RWPE1 (cell line): Measurements from ENCODE around the gene MED20.

ENCODE experiments used
- CTCF ChIA-PET: fragments of 350-600 bp; sonication (Branson Sonifier 250); formaldehyde crosslinking; extraction: SDS; loops from one replicate; lab custom pipeline; 2021; lab: Yijun Ruan, JAX
- POLR2A ChIA-PET: fragments of 400-600 bp; formaldehyde crosslinking; extraction: SDS; loops from one replicate; lab custom pipeline; 2020; ENCODE audit warnings: antibody characterized with exemption; ENCODE audit not compliant: low non-redundant PET; lab: Yijun Ruan, JAX
- DNase-seq: peaks from one replicate; pipeline ENCODE4 v3.0.0; 2012; ENCODE audit warnings: low spot score
- H3K27ac ChIP-seq: fragments of 450-650 bp; 2 replicates; pipeline ENCODE4 v1.5.1; 2017
- TF ChIP-seq, protein P1 (sequence below): fragments of 450-650 bp; conservative IDR thresholded peaks from 2 replicates; pipeline ENCODE4 v1.5.1; 2017; ENCODE audit warnings: low read depth, mild to moderate bottlenecking

MED20 gene

DNA sequence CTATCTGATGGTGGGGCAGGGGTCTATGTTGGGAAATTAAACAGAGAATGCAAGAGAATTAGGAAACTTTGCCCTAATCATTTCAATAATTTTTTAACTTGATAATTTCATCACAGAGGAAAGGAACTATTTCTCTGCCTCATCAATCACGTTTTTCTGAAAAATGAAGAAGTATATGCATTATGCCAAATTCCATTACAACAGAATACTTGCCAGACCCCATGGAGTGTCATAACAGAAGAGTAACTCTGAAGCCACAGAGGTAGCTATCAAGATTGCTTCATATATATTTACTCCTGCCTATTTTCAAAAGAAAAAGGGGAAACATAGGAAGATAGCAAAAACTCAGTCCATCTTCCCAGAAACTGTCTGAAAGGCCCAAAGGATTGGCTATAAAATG, 20.1 kb downstream of the MED20 start:
- TF ChIP-seq, protein P1, sequence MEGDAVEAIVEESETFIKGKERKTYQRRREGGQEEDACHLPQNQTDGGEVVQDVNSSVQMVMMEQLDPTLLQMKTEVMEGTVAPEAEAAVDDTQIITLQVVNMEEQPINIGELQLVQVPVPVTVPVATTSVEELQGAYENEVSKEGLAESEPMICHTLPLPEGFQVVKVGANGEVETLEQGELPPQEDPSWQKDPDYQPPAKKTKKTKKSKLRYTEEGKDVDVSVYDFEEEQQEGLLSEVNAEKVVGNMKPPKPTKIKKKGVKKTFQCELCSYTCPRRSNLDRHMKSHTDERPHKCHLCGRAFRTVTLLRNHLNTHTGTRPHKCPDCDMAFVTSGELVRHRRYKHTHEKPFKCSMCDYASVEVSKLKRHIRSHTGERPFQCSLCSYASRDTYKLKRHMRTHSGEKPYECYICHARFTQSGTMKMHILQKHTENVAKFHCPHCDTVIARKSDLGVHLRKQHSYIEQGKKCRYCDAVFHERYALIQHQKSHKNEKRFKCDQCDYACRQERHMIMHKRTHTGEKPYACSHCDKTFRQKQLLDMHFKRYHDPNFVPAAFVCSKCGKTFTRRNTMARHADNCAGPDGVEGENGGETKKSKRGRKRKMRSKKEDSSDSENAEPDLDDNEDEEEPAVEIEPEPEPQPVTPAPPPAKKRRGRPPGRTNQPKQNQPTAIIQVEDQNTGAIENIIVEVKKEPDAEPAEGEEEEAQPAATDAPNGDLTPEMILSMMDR: no peak
- no peak for DNase-seq
- no peak overlapping the region for H3K27ac ChIP-seq
- POLR2A ChIA-PET: no interaction called here
- CTCF ChIA-PET: no interaction called here

DNA sequence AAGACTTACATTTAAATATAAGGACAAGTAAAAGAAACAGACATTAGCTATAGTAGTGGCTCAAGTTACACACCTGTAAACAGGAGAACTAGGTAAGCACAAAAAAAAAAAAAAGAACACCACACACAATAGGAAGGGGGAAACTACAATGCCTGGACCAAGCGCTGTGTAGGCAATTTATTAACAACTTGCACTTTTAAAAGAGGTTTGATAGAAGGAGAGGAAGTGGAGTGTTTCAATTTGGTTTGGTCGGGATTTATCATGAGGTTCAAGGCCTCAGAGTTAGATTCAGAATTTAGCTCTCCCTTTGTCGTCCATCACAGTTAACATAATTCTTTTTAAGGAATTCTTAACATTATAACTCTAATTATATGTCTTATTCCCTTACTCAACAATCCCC, 24.7 kb downstream of the MED20 start:
- no peak overlapping the region for H3K27ac ChIP-seq

DNA sequence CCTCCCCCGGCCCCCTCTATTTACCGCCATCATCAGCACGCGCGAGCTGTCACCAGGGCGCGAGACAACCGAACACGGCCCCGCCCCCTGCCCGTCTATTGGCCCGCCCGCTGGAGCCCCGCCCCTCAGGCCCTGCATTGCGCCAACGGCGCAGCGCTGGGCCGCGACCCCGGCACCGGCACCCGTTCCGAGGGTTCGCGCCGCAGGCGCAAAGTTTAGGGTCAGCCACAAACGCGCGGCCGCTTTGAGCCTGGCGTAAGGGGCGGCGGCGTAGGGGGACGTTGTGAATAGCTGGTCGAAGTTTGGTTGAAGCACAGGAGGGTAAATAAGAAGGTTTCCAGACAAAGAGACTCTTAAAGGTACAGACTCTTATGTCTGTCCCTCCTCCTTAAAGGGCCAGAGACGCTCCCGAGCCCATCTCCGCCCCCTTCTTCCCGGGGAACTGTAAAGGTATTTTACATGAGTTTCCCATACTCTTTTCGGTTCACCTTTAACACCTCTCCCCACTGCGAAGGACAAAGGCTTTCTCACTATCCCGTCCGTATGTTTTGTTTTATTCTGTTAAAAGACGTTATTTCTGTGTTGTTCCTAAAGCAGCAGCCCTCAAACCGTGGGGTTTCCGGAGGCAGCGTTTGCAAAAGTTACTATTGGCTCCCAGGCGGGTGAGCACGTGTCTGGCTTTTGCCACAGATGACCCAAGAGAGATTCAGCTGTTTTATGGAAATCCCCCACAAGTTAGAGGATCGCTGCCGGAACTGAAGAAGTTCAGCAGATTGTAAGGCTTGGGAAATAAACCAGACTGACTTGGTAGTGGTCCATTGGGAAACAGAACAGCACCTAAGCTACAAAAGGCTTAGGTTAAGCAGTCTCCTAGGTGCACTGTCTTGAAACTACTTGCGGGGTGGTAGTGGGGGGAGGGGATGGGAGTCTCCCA, 25.4 kb downstream of the MED20 start, which contains the start of gene USP49:
Gene USP49, minus strand, starts transcription at position 76 of the 934 bp plus-strand sequence. CDS start 88,392 bp downstream, outside the sequence.
- POLR2A ChIA-PET: interaction anchor here (0.6 kb wide), 1 partner anchor 36 kb away, joined by 3 read pairs; no protein-coding TSS in a partner anchor

More for the DNA sequence above, 24.7 kb downstream of the MED20 start:
- DNase-seq: no peak
- TF ChIP-seq, protein P1: no peak
- CTCF ChIA-PET: no interaction called here
- POLR2A ChIA-PET: no interaction called here

DNA sequence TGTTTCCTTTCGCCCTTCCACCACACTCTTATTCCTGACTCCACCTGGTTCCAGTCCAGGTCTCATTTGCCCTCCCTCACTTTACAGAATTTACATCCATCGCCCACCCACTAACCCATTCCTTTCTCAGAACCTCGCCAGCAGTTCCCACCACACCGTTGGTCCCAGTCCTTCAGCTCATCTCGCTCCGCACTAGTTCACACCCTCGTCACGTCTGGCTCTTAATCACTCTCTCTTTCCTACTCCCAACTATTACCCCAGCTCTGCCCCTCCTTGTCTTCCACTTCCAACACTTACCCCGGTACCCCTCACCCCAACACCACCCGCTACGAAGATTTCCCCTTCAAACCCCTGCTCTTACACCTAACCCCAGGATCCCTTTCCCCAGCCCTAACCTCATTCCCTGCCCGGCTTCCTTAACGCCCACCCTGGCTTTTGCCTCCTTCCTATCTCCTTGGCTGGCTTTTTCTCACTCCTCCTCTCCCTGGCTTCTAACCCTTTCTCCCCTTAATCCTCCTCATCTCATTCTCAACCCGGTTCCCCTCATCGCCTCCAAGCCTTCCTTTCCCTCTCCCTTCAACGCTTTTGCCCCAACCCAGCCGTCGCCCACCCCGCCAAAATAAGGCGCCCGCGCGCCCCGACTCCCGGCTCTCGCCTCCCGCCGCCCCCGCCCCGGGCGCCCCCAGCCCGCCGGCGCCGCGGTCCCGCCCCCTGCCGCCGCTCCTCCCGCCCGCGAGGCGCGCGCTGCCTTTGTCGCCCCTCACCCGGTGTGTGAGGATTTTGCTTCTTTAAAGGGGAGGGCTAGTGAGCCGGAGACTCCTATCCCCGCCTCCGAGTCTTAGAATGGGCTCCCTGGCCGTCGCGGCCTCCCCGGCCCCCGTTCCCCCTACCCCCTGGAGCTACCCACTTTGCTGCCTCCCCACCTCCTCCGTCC, 26.3 kb downstream of the MED20 start:
- POLR2A ChIA-PET: interaction anchor here (0.6 kb wide), 1 partner anchor 37 kb away, joined by 3 read pairs; no protein-coding TSS in a partner anchor
- peak; percentile 8 for DNase-seq
- TF ChIP-seq, protein P1: no peak
- CTCF ChIA-PET: interaction anchor here (1.2 kb wide), 1 partner anchor 150 kb away, joined by 4 read pairs; no protein-coding TSS in a partner anchor
- peak overlapping the region; percentile 80 for H3K27ac ChIP-seq

More for the DNA sequence above, 25.4 kb downstream of the MED20 start, which contains the start of gene USP49:
- CTCF ChIA-PET: interaction anchor here (1.2 kb wide), 1 partner anchor 149 kb away, joined by 4 read pairs; no protein-coding TSS in a partner anchor
- TF ChIP-seq, protein P1: no peak
- peak; percentile 86 for DNase-seq
- peak within 1 kb of the TSS; percentile 80 for H3K27ac ChIP-seq

DNA sequence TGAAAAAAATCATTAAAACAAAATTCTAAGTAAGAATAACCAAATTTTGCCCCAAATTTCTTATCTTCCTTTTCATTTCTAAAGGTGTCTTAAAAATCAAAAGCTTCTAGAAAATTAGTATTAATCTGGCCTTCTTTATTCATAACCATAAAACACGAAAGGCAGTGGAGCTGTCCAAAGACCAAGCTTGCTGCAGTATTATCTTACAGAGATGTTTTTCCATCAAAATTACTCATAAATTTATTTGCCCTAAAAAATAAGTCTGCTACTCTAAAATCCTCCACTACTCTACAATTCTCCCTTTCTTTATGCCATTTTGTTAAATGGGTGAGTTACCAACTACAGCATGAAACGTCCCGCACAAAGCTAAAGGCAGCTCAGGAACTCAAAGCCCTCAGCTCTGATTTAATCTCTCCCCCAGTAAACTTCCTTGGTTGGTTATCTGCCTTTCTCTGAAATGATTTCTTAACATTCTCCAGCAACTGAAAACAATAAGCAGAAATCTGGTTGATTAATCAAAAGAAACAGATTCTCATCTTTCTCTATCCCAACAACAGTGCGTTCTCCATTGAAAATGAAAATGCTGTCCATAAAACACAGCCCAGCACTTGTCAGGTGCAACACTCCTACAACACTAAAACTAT, 27.9 kb downstream of the MED20 start:
- ChIA-PET CTCF (no interaction called here), POLR2A (interaction anchor here (0.7 kb wide), 1 partner anchor 139 kb away, joined by 4 read pairs; no protein-coding TSS in a partner anchor)
- TF ChIP-seq, protein P1: no peak
- DNase-seq: no peak
- H3K27ac ChIP-seq: no peak overlapping the region
